Spinal cord (tissue), 10 donors: ENCODE measurements around the gene CLEC17A. TPM values are rescaled to one million over a fixed set of nuclear protein-coding genes. Genes with fewer than 3 reads are reported as not detected.
A peak's percentile ranks its signal among the peaks of the same experiment; 100 is the strongest.

ENCODE experiments used
- DNase-seq, 6 donors: peaks; one replicate each; pipeline versions ENCODE4 v3.0.0 to v3.0.0-alpha.2; 2013 to 2015; ENCODE audit warnings: low spot score in 6 of 6, low read depth in 4 of 6
- H3K27ac ChIP-seq: one replicate; pipeline ENCODE4 v1.5.1; 2013; ENCODE audit warnings: low read depth, low read length, control low read depth
- H3K27me3 ChIP-seq: one replicate; pipeline ENCODE4 v1.6.1; 2013; ENCODE audit warnings: low read length; ENCODE audit not compliant: control insufficient read depth, insufficient read depth
- H3K36me3 ChIP-seq: one replicate; pipeline ENCODE4 v1.6.1; 2013; ENCODE audit warnings: low read length; ENCODE audit not compliant: control insufficient read depth, insufficient read depth
- H3K4me1 ChIP-seq: one replicate; pipeline ENCODE4 v1.6.1; 2013; ENCODE audit warnings: low read length; ENCODE audit not compliant: control insufficient read depth, insufficient read depth
- H3K4me3 ChIP-seq: one replicate; pipeline ENCODE4 v1.5.1; 2013; ENCODE audit warnings: low read depth, low read length, control low read depth
- H3K9me3 ChIP-seq: one replicate; pipeline ENCODE4 v1.6.1; 2013; ENCODE audit warnings: low read length; ENCODE audit not compliant: control insufficient read depth, insufficient read depth
- WGBS: methylation state at CpG from one replicate; pipeline ENCODE4 v1.1.5; 2013; ENCODE audit warnings: missing lambda C conversion rate; ENCODE audit not compliant: insufficient coverage; 5-methylcytosine and 5-hydroxymethylcytosine counted together
- polyA plus RNA-seq, 2 donors: library from polyadenylated mRNA; unstranded; fragments of 120-200 nt; gene quantifications; one replicate each; pipeline ENCODE4 v1.2.1, GENCODE V29; 2013; ENCODE audit not compliant: insufficient read length in 2 of 2
- total RNA-seq, 2 donors: library from RNA; depleted of rRNA in 1 of 2; stranded (reverse); fragments of 120-200 nt in 1 of 2; fragments of >200 nt in 1 of 2; gene quantifications; one replicate each; pipeline versions ENCODE4 v1.2.3 to v1.2.4, GENCODE V29; 2013 to 2014
- donor health status: healthy.

CLEC17A gene
- total and polyA plus RNA-seq, 4 donors, result 0.09 to 0.50 (median 0.16) TPM

GRCh38 chr19:14558370-14559066 is 24.4 kb upstream of the CLEC17A start:
- 73% methylated on average over 19 of the region's 23 CpGs for WGBS
- peaks cover 50% of the 10 kb centered on the region for H3K36me3 ChIP-seq
- H3K4me3 ChIP-seq, result no peak overlapping the region
- H3K9me3 ChIP-seq, result no peaks in the 10 kb centered on the region
- no peak overlapping the region for H3K27ac ChIP-seq
- no peaks in the 10 kb centered on the region for H3K27me3 ChIP-seq
- no peak for DNase-seq
- peaks cover 51% of the 10 kb centered on the region for H3K4me1 ChIP-seq

- Histone ChIP-seq H3K36me3 (peaks cover 58% of the 10 kb centered on the region), H3K9me3 (no peaks in the 10 kb centered on the region), H3K4me3 (no peak overlapping the region), H3K27me3 (no peaks in the 10 kb centered on the region), H3K27ac (no peak overlapping the region), H3K4me1 (peaks cover 42% of the 10 kb centered on the region)
- WGBS, result 86% methylated on average over 18 of the region's 28 CpGs
- DNase-seq, result no peak
These were observed 22.7 kb upstream of the CLEC17A start for GRCh38 chr19:14559916-14560775.

DNA sequence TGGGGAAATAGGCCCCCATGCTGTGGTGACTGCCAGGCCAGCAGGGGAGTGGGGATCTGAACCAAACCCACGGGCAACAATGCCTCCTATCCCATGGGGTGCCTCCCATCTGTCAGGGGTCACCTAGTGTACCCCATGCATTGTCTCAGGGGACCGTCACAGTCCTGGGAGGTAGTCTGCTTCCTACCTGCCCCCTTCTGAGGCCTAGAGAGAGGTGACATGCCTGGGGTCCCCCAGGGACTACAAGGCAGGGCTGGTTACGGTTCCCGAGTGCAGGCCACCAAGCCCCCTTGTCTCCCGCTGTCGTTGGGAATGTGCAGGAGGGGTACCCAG is 22.1 kb upstream of the CLEC17A start:
- no peak for DNase-seq
- WGBS, result 81% methylated on average over 6 of the region's 6 CpGs
- H3K4me1 ChIP-seq, result peaks cover 42% of the 10 kb centered on the region

DNA sequence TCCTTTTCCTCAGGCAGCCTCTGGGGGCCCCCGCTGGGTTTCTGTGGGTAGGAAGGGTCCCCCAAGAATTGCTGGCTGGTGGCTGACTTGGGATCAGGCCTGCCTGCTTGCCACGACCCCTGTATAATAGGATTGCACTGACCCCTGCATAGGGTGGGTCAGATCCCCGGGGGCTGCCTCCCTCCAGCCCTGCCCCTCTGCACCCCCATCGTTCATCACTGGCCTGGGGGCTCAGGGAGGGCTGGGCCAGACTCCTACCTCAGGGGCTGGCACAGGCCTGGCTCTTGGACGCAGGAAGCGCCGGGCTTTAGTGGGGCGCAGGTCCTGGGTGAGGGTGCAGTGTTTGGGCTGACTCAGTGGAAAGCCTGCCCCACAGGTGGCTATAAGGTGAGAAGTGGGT is 21.6 kb upstream of the CLEC17A start:
- no peak for DNase-seq
- no peak overlapping the region for H3K4me3 ChIP-seq
- H3K9me3 ChIP-seq, result no peaks in the 10 kb centered on the region
- H3K27me3 ChIP-seq, result no peaks in the 10 kb centered on the region
- H3K4me1 ChIP-seq, result peaks cover 39% of the 10 kb centered on the region
- 83% methylated on average over 8 of the region's 8 CpGs for WGBS
- peaks cover 69% of the 10 kb centered on the region for H3K36me3 ChIP-seq
- no peak overlapping the region for H3K27ac ChIP-seq

More for the DNA sequence above, 22.1 kb upstream of the CLEC17A start:
- H3K36me3 ChIP-seq, result peaks cover 64% of the 10 kb centered on the region
- no peak overlapping the region for H3K27ac ChIP-seq
- no peaks in the 10 kb centered on the region for H3K9me3 ChIP-seq
- no peaks in the 10 kb centered on the region for H3K27me3 ChIP-seq
- H3K4me3 ChIP-seq, result no peak overlapping the region

GRCh38 chr19:14561847-14562351 is 21.0 kb upstream of the CLEC17A start:
- Histone ChIP-seq H3K4me1 (peaks cover 32% of the 10 kb centered on the region), H3K36me3 (peaks cover 74% of the 10 kb centered on the region), H3K4me3 (no peak overlapping the region), H3K27ac (peak overlapping the region; percentile 25), H3K9me3 (no peaks in the 10 kb centered on the region), H3K27me3 (no peaks in the 10 kb centered on the region)
- DNase-seq, result no peak
- 62% methylated on average over 22 of the region's 22 CpGs for WGBS

DNA sequence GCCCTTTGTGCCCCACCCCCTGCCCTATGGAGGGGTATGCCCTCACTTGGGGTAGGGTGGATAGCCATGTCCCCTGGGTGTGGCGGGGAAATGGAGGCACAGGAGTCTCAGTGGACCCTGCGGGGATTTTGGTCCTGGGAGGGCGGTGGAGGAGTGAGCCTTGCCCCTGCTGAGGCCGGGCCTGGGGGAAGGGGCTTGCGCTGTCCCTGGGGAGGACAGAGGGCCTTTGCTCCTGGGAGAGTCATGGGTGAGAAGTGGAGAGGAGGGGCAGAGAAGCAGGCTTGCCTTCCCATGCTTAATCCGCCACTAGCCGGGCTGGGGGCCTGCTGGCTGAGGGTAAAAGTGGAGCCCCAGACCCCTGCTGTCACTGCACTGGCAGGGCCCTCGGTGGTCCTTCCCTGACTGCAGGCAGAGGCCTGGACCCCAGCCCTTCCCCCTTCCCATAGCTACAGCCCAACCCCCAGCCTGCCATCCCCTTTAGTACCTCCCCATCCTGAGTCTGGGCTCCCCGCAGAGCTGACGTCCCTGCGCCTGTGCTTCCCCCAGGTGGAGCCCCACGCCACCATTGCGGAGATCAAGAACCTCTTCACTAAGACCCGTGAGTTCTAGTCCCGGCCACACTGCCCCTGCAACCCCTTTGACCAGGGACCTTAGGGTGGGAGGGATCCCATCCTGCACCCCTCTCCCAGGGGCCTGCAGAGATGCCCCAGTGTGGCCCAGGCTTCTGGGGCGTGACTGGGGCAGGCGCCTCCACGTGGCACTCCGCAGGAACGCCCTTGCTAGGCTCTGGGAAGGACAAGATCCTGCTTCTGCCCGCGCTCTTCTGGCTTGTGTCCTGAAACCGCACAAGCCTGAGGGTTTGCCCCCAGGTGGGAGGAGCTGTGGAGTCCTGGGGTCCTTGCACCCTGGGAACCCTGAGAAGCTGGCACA is 20.0 kb upstream of the CLEC17A start:
- Histone ChIP-seq H3K4me3 (no peak overlapping the region), H3K27me3 (no peaks in the 10 kb centered on the region), H3K27ac (no peak overlapping the region), H3K9me3 (no peaks in the 10 kb centered on the region), H3K36me3 (peaks cover 84% of the 10 kb centered on the region), H3K4me1 (peaks cover 32% of the 10 kb centered on the region)
- no peak for DNase-seq
- WGBS, result 81% methylated on average over 21 of the region's 23 CpGs

GRCh38 chr19:14563590-14563926 is 19.3 kb upstream of the CLEC17A start:
- no peak for DNase-seq
- WGBS, result 89% methylated on average over 16 of the region's 16 CpGs
- H3K4me3 ChIP-seq, result no peak overlapping the region
- peaks cover 32% of the 10 kb centered on the region for H3K4me1 ChIP-seq
- no peaks in the 10 kb centered on the region for H3K9me3 ChIP-seq
- no peaks in the 10 kb centered on the region for H3K27me3 ChIP-seq
- peaks cover 81% of the 10 kb centered on the region for H3K36me3 ChIP-seq
- no peak overlapping the region for H3K27ac ChIP-seq

GRCh38 chr19:14563989-14564651 is 18.8 kb upstream of the CLEC17A start:
- no peaks in the 10 kb centered on the region for H3K9me3 ChIP-seq
- no peak overlapping the region for H3K27ac ChIP-seq
- H3K4me1 ChIP-seq, result peaks cover 32% of the 10 kb centered on the region
- no peak overlapping the region for H3K4me3 ChIP-seq
- 80% methylated on average over 2 of the region's 33 CpGs for WGBS
- no peaks in the 10 kb centered on the region for H3K27me3 ChIP-seq
- peaks cover 83% of the 10 kb centered on the region for H3K36me3 ChIP-seq
- no peak for DNase-seq
